Activated naive CD4-positive, alpha-beta T cell treated with anti-CD3 and anti-CD28 coated beads, Interleukin-2, amount 50 U/mL, for 72 hours (primary cell): Measurements from ENCODE around the gene MRPS17. TPM values are rescaled to one million over a fixed set of nuclear protein-coding genes. Genes with fewer than 3 reads are reported as not detected.
A peak's percentile ranks its signal among the peaks of the same experiment; 100 is the strongest.
"Not testable (repeated sequence)": the region's sequence is repeated elsewhere in the genome, so short reads cannot be mapped to it uniquely, and the experiment has no call there.

ENCODE experiments used
- ATAC-seq, 2 donors: fragments of 150-1000 bp; cut with Tn5 transposase; 2 replicates each; pipeline ENCODE4 v1.10.0; 2021; ENCODE audit warnings: mild to moderate bottlenecking in 2 of 2, moderate library complexity in 2 of 2
- DNase-seq, 2 donors: peaks; one replicate each; pipeline ENCODE4 v3.0.0; 2021 to 2022; ENCODE audit warnings: low spot score in 2 of 2
- H3K27ac Mint-ChIP-seq, 2 donors: one replicate each; pipeline ENCODE4 v1.8.0; 2022; ENCODE audit warnings: mild to moderate bottlenecking in 2 of 2, mixed read lengths in 2 of 2
- H3K36me3 Mint-ChIP-seq, 2 donors: one replicate each; pipeline ENCODE4 v1.8.0; 2022; ENCODE audit warnings: mixed read lengths in 2 of 2
- H3K9me3 Mint-ChIP-seq, 2 donors: one replicate each; pipeline ENCODE4 v1.8.0; 2022; ENCODE audit warnings: mixed read lengths in 2 of 2
- total RNA-seq, 2 donors: library from RNA; stranded (reverse); gene quantifications; one replicate each; pipeline ENCODE4 v1.2.3, GENCODE V29; 2022

The MRPS17 gene
- 10 to 100 TPM; 18.8 to 25.1 TPM for total RNA-seq

- Mint-ChIP-seq H3K27ac (peak within 1 kb of the TSS; percentile 97 to 99), H3K9me3 (peaks cover 0 to 5% of the 10 kb centered on the region in 2 donors), H3K36me3 (peaks cover 11 to 19% of the 10 kb centered on the region in 2 donors)
- peak; percentile 100 for ATAC-seq
- DNase-seq: peak; percentile 89 to 91
Observed at GRCh38 chr7:55951637-55952351, at the start of gene MRPS17. MRPS17 (plus strand) TSS chr7:55951877; CDS start chr7:55953196, 1,319 bp downstream.

GRCh38 chr7:55903985-55904759 lies 47.5 kb upstream of the MRPS17 start:
- H3K36me3 Mint-ChIP-seq: peaks cover 12 to 16% of the 10 kb centered on the region in 2 donors
- ATAC-seq (no peak), DNase-seq (no peak)
- H3K9me3 Mint-ChIP-seq: no peaks in the 10 kb centered on the region
- no peak overlapping the region for H3K27ac Mint-ChIP-seq

- ATAC-seq: no peak
- DNase-seq: no peak
- Mint-ChIP-seq H3K27ac (peak overlapping the region; percentile 55 to 83), H3K9me3 (no peaks in the 10 kb centered on the region), H3K36me3 (peaks cover 0 to 17% of the 10 kb centered on the region in 2 donors)
Observed at GRCh38 chr7:55912748-55913158, 38.9 kb upstream of the MRPS17 start.

- DNase-seq (no peak), ATAC-seq (no peak)
- Mint-ChIP-seq H3K9me3 (no peaks in the 10 kb centered on the region), H3K27ac (no peak overlapping the region), H3K36me3 (peaks cover 0 to 15% of the 10 kb centered on the region in 2 donors)
Observed at GRCh38 chr7:55917771-55918170, 33.9 kb upstream of the MRPS17 start.

- no peak for ATAC-seq
- peaks cover 5 to 30% of the 10 kb centered on the region in 2 donors for H3K36me3 Mint-ChIP-seq
- no peak for DNase-seq
- no peak overlapping the region for H3K27ac Mint-ChIP-seq
- peaks cover 7 to 10% of the 10 kb centered on the region in 2 donors for H3K9me3 Mint-ChIP-seq
Observed at GRCh38 chr7:55928006-55928767, 23.5 kb upstream of the MRPS17 start.

GRCh38 chr7:55931421-55932151 lies 20.1 kb upstream of the MRPS17 start:
- Mint-ChIP-seq H3K27ac (no peak overlapping the region), H3K36me3 (peaks cover 10 to 30% of the 10 kb centered on the region in 2 donors), H3K9me3 (peaks cover 12 to 14% of the 10 kb centered on the region in 2 donors)
- no peak for DNase-seq
- ATAC-seq: no peak

GRCh38 chr7:55939514-55940123 lies 12.1 kb upstream of the MRPS17 start:
- Mint-ChIP-seq H3K9me3 (peaks cover 39 to 40% of the 10 kb centered on the region in 2 donors), H3K36me3 (peaks cover 45 to 65% of the 10 kb centered on the region in 2 donors), H3K27ac (no peak overlapping the region)
- ATAC-seq (peak in 1 of 2 donors; percentile 16), DNase-seq (no peak)

- peaks cover 13 to 29% of the 10 kb centered on the region in 2 donors for H3K36me3 Mint-ChIP-seq
- peaks cover 12 to 24% of the 10 kb centered on the region in 2 donors for H3K9me3 Mint-ChIP-seq
Observed at GRCh38 chr7:55946545-55946944, 5.1 kb upstream of the MRPS17 start.

GRCh38 chr7:55952352-55952671 lies 635 bp downstream of the MRPS17 start:
- DNase-seq, H3K9me3 Mint-ChIP-seq: not testable (repeated sequence)
- Mint-ChIP-seq H3K27ac (peak overlapping the region; percentile 97 to 99), H3K36me3 (peaks cover 11 to 21% of the 10 kb centered on the region in 2 donors)
- ATAC-seq: peak in 1 of 2 donors; percentile 10

More at GRCh38 chr7:55946545-55946944, 5.1 kb upstream of the MRPS17 start:
- DNase-seq: no peak
- no peak overlapping the region for H3K27ac Mint-ChIP-seq
- ATAC-seq: no peak

- H3K9me3 Mint-ChIP-seq: peaks cover 0 to 4% of the 10 kb centered on the region in 2 donors
- peaks cover 11 to 33% of the 10 kb centered on the region in 2 donors for H3K36me3 Mint-ChIP-seq
- ATAC-seq (no peak), DNase-seq (no peak)
- peak overlapping the region in 1 of 2 donors; percentile 1 for H3K27ac Mint-ChIP-seq
Observed at GRCh38 chr7:55953707-55954475, 2.2 kb downstream of the MRPS17 start.

- no peak for ATAC-seq
- H3K9me3 Mint-ChIP-seq: no peaks in the 10 kb centered on the region
Observed at GRCh38 chr7:55957190-55957589, 5.5 kb downstream of the MRPS17 start.

GRCh38 chr7:55962014-55962413 lies 10.3 kb downstream of the MRPS17 start:
- no peak overlapping the region for H3K27ac Mint-ChIP-seq
- H3K9me3 Mint-ChIP-seq: no peaks in the 10 kb centered on the region
- ATAC-seq (no peak), DNase-seq (no peak)
- peaks cover 0 to 14% of the 10 kb centered on the region in 2 donors for H3K36me3 Mint-ChIP-seq

More at GRCh38 chr7:55957190-55957589, 5.5 kb downstream of the MRPS17 start:
- no peak for DNase-seq
- Mint-ChIP-seq H3K36me3 (peaks cover 3 to 25% of the 10 kb centered on the region in 2 donors), H3K27ac (no peak overlapping the region)

GRCh38 chr7:55963584-55964168 lies 12.0 kb downstream of the MRPS17 start:
- DNase-seq (no peak), ATAC-seq (no peak)
- Mint-ChIP-seq H3K36me3 (peaks cover 0 to 2% of the 10 kb centered on the region in 2 donors), H3K9me3 (no peaks in the 10 kb centered on the region), H3K27ac (peak overlapping the region in 1 of 2 donors; percentile 88)

GRCh38 chr7:55964261-55965099 lies 12.8 kb downstream of the MRPS17 start, which contains the start of gene NIPSNAP2:
NIPSNAP2 (plus strand) TSS chr7:55964585; CDS start chr7:55964610, 25 bp downstream.
- DNase-seq (peak; percentile 78 to 83), ATAC-seq (peak; percentile 84 to 90)
- Mint-ChIP-seq H3K36me3 (no peaks in the 10 kb centered on the region), H3K27ac (peak within 1 kb of the TSS; percentile 55 to 91), H3K9me3 (no peaks in the 10 kb centered on the region)
